Left colon (tissue), 2 donors: ENCODE data around the gene BEST2. TPM values are rescaled to one million over a fixed set of nuclear protein-coding genes. Genes with fewer than 3 reads are reported as not detected.

Experiments
- ATAC-seq: fragments of 200-7000 bp; cut with Tn5 transposase; one replicate; pipeline ENCODE4 v1.9.1; 2020; ENCODE audit warnings: mild to moderate bottlenecking, moderate library complexity
- DNase-seq, 2 donors: peaks; one replicate each; pipeline ENCODE4 v3.0.0-alpha.2; 2020
- intact Hi-C, 2 donors: fragments of 100-400 bp; cut with DNase I in 1 of 2; cut with micrococcal nuclease in 1 of 2; formaldehyde crosslinking; loops; one replicate each; pipeline versions ENCODE4 v1.11.2 to v1.14.0; 2022; cut with DNase I, micrococcal nuclease
- total RNA-seq, 2 donors: library from RNA; stranded (reverse); fragmentation: NEBNext Ultra II Directional; extraction: Animal tissue kit (Norgen Biotek cat#: 25700); gene quantifications; one replicate each; pipeline ENCODE4 v1.2.1, GENCODE V29; 2021
- donor health status: DM: no; HTN: no; CAD: no.
- donor health status: DM: yes; HTN: yes; CAD: no.

BEST2 gene
- total RNA-seq, 2 donors from 2014 or later: 139 to 207 TPM

- intact Hi-C loops: no loop called here
- no peak for DNase-seq
- ATAC-seq: no peak
Measured at GRCh38 chr19:12783291-12783848, 31.8 kb downstream of the BEST2 start.

GRCh38 chr19:12783849-12784393, 32.3 kb downstream of the BEST2 start:
- intact Hi-C loops: no loop called here
- DNase-seq (peak; percentile 64 to 84), ATAC-seq (peak; percentile 16)

- ATAC-seq (no peak), DNase-seq (peak in 1 of 2 donors; percentile 26)
- intact Hi-C loops: no loop called here
Measured at GRCh38 chr19:12784394-12784870, 32.8 kb downstream of the BEST2 start.

GRCh38 chr19:12784871-12785430, 33.4 kb downstream of the BEST2 start:
- peak in 1 of 2 donors; percentile 31 for DNase-seq
- ATAC-seq: no peak
- intact Hi-C loops: no loop called here

GRCh38 chr19:12785431-12786031, 33.9 kb downstream of the BEST2 start:
- peak in 1 of 2 donors; percentile 43 for DNase-seq
- no peak for ATAC-seq
- intact Hi-C loops: no loop called here

GRCh38 chr19:12786141-12786870, 34.7 kb downstream of the BEST2 start:
- peak; percentile 23 for ATAC-seq
- peak; percentile 82 to 85 for DNase-seq
- intact Hi-C loops: no loop called here

GRCh38 chr19:12786952-12787351, 35.4 kb downstream of the BEST2 start:
- DNase-seq (no peak), ATAC-seq (no peak)
- intact Hi-C loops: no loop called here

GRCh38 chr19:12787458-12787857, 35.9 kb downstream of the BEST2 start:
- peak in 1 of 2 donors; percentile 13 for DNase-seq
- ATAC-seq: no peak
- intact Hi-C loops: no loop called here

- no peak for ATAC-seq
- peak in 1 of 2 donors; percentile 3 for DNase-seq
- intact Hi-C loops: no loop called here
Measured at GRCh38 chr19:12788042-12788681, 36.6 kb downstream of the BEST2 start.

- intact Hi-C loops: no loop called here
- ATAC-seq (peak; percentile 12), DNase-seq (peak; percentile 91 to 92)
Measured at GRCh38 chr19:12788682-12789097, 37.1 kb downstream of the BEST2 start.

- ATAC-seq: peak; percentile 32
- intact Hi-C loops: no loop called here
- DNase-seq: peak; percentile 76 to 84
Measured at GRCh38 chr19:12789098-12789903, 37.7 kb downstream of the BEST2 start.

- DNase-seq: peak; percentile 95 to 98
- intact Hi-C loops: no loop called here
- ATAC-seq: peak; percentile 44
Measured at GRCh38 chr19:12789904-12790619, 38.5 kb downstream of the BEST2 start.

- ATAC-seq (no peak), DNase-seq (no peak)
- intact Hi-C loops: no loop called here
Measured at GRCh38 chr19:12790628-12791344, 39.2 kb downstream of the BEST2 start.

- ATAC-seq: peak; percentile 40
- DNase-seq: peak; percentile 97
- intact Hi-C loops: no loop called here
Measured at GRCh38 chr19:12791345-12792050, 39.9 kb downstream of the BEST2 start, which contains the start of gene JUNB. Gene JUNB, plus strand, starts transcription at chr19:12791486. Its CDS starts 286 bp downstream, at chr19:12791772.

- peak; percentile 76 to 84 for DNase-seq
- intact Hi-C loops: no loop called here
- ATAC-seq: no peak
Measured at GRCh38 chr19:12792051-12792852, 40.7 kb downstream of the BEST2 start.
